ENCODE data around the gene EFCAB14. TPM values are rescaled to one million over a fixed set of nuclear protein-coding genes. Genes with fewer than 3 reads are reported as not detected.

EFCAB14 gene
- total RNA-seq, 4 donors from 2014 or later, result 129 to 162 (median 138) TPM

GRCh38 chr1:46639547-46639946, 79.4 kb downstream of the EFCAB14 start:
- no peak for DNase-seq
- 95 to 100% methylated on average over 1 of the region's 1 CpG for WGBS, 2 donors
- intact Hi-C loops (cut with DNase I), result no loop called here
- H3K27me3 ChIP-seq, result no peaks in the 10 kb centered on the region
- H3K4me1 ChIP-seq, result peaks cover 8 to 18% of the 10 kb centered on the region in 2 donors
- peaks cover 0 to 17% of the 10 kb centered on the region in 2 donors for H3K36me3 ChIP-seq
- H3K9me3 ChIP-seq, result no peaks in the 10 kb centered on the region
- H3K4me3 ChIP-seq (replicated peaks in 1 of 3), result no peak overlapping the region
- no peak for TF ChIP-seq POLR2A (IDR thresholded peaks at IDR 0.05)
- TF ChIP-seq, protein P1, sequence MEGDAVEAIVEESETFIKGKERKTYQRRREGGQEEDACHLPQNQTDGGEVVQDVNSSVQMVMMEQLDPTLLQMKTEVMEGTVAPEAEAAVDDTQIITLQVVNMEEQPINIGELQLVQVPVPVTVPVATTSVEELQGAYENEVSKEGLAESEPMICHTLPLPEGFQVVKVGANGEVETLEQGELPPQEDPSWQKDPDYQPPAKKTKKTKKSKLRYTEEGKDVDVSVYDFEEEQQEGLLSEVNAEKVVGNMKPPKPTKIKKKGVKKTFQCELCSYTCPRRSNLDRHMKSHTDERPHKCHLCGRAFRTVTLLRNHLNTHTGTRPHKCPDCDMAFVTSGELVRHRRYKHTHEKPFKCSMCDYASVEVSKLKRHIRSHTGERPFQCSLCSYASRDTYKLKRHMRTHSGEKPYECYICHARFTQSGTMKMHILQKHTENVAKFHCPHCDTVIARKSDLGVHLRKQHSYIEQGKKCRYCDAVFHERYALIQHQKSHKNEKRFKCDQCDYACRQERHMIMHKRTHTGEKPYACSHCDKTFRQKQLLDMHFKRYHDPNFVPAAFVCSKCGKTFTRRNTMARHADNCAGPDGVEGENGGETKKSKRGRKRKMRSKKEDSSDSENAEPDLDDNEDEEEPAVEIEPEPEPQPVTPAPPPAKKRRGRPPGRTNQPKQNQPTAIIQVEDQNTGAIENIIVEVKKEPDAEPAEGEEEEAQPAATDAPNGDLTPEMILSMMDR (IDR thresholded peaks at IDR 0.05), result no peak
- H3K27ac ChIP-seq, result no peak overlapping the region

GRCh38 chr1:46638921-46639320, 80.0 kb downstream of the EFCAB14 start:
- Histone ChIP-seq H3K4me3 (replicated peaks in 1 of 3) (no peak overlapping the region), H3K27me3 (no peaks in the 10 kb centered on the region), H3K27ac (no peak overlapping the region), H3K4me1 (peaks cover 8 to 17% of the 10 kb centered on the region in 2 donors), H3K36me3 (peaks cover 0 to 23% of the 10 kb centered on the region in 2 donors), H3K9me3 (no peaks in the 10 kb centered on the region)
- DNase-seq, result no peak
- TF ChIP-seq, protein P1 (IDR thresholded peaks at IDR 0.05), result no peak
- intact Hi-C loops (cut with DNase I), result no loop called here

DNA sequence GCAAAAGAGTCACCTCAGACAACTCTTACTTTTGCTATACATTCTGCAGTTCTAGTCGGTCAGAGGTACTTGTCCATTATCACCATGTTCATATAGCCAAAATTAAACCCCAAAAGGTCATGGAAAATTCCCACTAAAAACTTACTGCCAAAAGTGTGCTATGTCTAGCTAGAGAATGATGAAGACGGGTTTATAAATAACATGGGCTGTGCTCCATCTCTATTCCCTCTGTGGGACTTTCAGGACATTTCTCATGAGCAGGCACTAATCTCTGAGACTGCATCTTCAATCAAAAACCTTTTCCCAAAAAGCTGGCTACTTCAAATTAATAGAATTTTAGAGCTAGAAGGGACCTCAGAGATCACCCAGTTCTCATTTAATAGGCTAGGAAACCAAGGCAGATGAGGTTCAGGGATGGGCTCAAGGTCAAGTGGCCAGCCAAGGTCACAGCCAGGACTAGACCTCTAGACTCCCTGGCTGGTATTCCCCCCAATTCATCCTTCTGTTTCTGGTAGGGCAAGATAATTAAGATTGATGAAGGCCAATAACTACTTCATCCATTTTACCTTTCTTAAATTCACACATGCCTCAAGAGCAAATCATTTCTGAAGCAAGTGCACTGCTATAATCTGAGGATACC, 81.3 kb downstream of the EFCAB14 start:
- TF ChIP-seq, protein P1 (IDR thresholded peaks at IDR 0.05), result no peak
- TF ChIP-seq POLR2A (IDR thresholded peaks at IDR 0.05), result no peak
- intact Hi-C loops (cut with DNase I), result no loop called here
- Histone ChIP-seq H3K4me3 (replicated peaks in 1 of 3) (no peak overlapping the region), H3K27me3 (no peaks in the 10 kb centered on the region), H3K4me1 (peaks cover 0 to 4% of the 10 kb centered on the region in 2 donors), H3K27ac (no peak overlapping the region), H3K9me3 (no peaks in the 10 kb centered on the region), H3K36me3 (peaks cover 3 to 30% of the 10 kb centered on the region in 2 donors)
- no peak for DNase-seq
- WGBS, 2 donors, result 32 to 37% methylated on average over 2 of the region's 2 CpGs

- TF ChIP-seq, protein P1 (IDR thresholded peaks at IDR 0.05), result no peak
- no peak for TF ChIP-seq POLR2A (IDR thresholded peaks at IDR 0.05)
- 97 to 100% methylated on average over 2 of the region's 2 CpGs for WGBS, 2 donors
- H3K4me1 ChIP-seq, result no peaks in the 10 kb centered on the region
- H3K27me3 ChIP-seq, result no peaks in the 10 kb centered on the region
- DNase-seq, result no peak
- peaks cover 13 to 36% of the 10 kb centered on the region in 2 donors for H3K36me3 ChIP-seq
- intact Hi-C loops (cut with DNase I), result no loop called here
- no peak overlapping the region for H3K4me3 ChIP-seq (replicated peaks in 1 of 3)
- no peaks in the 10 kb centered on the region for H3K9me3 ChIP-seq
- no peak overlapping the region for H3K27ac ChIP-seq
Measured at GRCh38 chr1:46635205-46635604, 83.7 kb downstream of the EFCAB14 start.

- TF ChIP-seq, protein P1 (IDR thresholded peaks at IDR 0.05), result no peak
- no peak for TF ChIP-seq POLR2A (IDR thresholded peaks at IDR 0.05)
- Histone ChIP-seq H3K27ac (no peak overlapping the region), H3K36me3 (peaks cover 13 to 29% of the 10 kb centered on the region in 2 donors), H3K27me3 (no peaks in the 10 kb centered on the region), H3K9me3 (no peaks in the 10 kb centered on the region), H3K4me3 (replicated peaks in 1 of 3) (no peak overlapping the region), H3K4me1 (no peaks in the 10 kb centered on the region)
- WGBS, 2 donors, result 82 to 93% methylated on average over 2 of the region's 2 CpGs
- DNase-seq, result no peak
- intact Hi-C loops (cut with DNase I), result no loop called here
Measured at GRCh38 chr1:46630719-46631118, 88.2 kb downstream of the EFCAB14 start.

Other genes starting within 250 kb of the EFCAB14 start
- gene DMBX1, start 229.3 kb downstream of the EFCAB14 start, total RNA-seq, result not detected
- gene KNCN, start 167.5 kb downstream of the EFCAB14 start, total RNA-seq, result not detected
- 10 to 100 TPM; 20.8 to 29.6 (median 23.4) TPM for gene MKNK1, start 114.8 kb downstream of the EFCAB14 start, total RNA-seq
- 10 to 100 TPM; 22.4 to 30.8 (median 26.6) TPM for gene MOB3C, start 102.3 kb downstream of the EFCAB14 start, total RNA-seq
- gene ATPAF1, start 50.8 kb downstream of the EFCAB14 start, total RNA-seq, result 10 to 100 TPM; 48.0 to 85.6 (median 56.3) TPM
- 1 to 10 TPM in 1 of 4 donors, not detected in 3; 2.1 TPM for gene TEX38, start 47.3 kb downstream of the EFCAB14 start, total RNA-seq
- gene CYP4B1, start 79.9 kb upstream of the EFCAB14 start, total RNA-seq, result 10 to 100 TPM; 29.4 to 72.4 (median 62.5) TPM
- gene CYP4A11, start 222.4 kb upstream of the EFCAB14 start, total RNA-seq, result not detected

Data from thyroid gland (tissue), 4 donors.